Effector memory CD8-positive, alpha-beta T cell (primary cell): ENCODE results near the gene PIH1D1.
"Not testable (repeated sequence)": the region's sequence is repeated elsewhere in the genome, so short reads cannot be mapped to it uniquely, and the experiment has no call there.

Experiments
- ATAC-seq: fragments of 150-1000 bp; cut with Tn5 transposase; replicated peaks from 2 replicates; pipeline ENCODE4 v1.10.0; 2021; ENCODE audit warnings: mild to moderate bottlenecking, moderate library complexity
- DNase-seq, 3 experiments: peaks; one replicate each; pipeline ENCODE4 v3.0.0; 2021
- H3K27ac Mint-ChIP-seq, 2 donors: one replicate each; pipeline ENCODE4 v1.8.0; 2022; ENCODE audit warnings: mild to moderate bottlenecking in 2 of 2, mixed read lengths in 2 of 2, moderate library complexity in 2 of 2
- H3K27me3 Mint-ChIP-seq, 2 donors: one replicate each; pipeline ENCODE4 v1.8.0; 2022; ENCODE audit warnings: mixed read lengths in 2 of 2
- H3K36me3 Mint-ChIP-seq: one replicate; pipeline ENCODE4 v1.8.0; 2022; ENCODE audit warnings: mild to moderate bottlenecking, moderate library complexity, mixed read lengths; ENCODE audit not compliant: insufficient read depth
- H3K4me1 Mint-ChIP-seq, 2 donors: one replicate each; pipeline ENCODE4 v1.8.0; 2022; ENCODE audit warnings: low read depth in 2 of 2, mixed read lengths in 2 of 2
- H3K4me3 Mint-ChIP-seq, 2 donors: one replicate each; pipeline ENCODE4 v1.8.0; 2022; ENCODE audit warnings: mild to moderate bottlenecking in 2 of 2, mixed read lengths in 2 of 2, moderate library complexity in 2 of 2
- H3K9me3 Mint-ChIP-seq, 2 donors: one replicate each; pipeline ENCODE4 v1.8.0; 2022; ENCODE audit warnings: mixed read lengths in 2 of 2

PIH1D1 gene

DNA sequence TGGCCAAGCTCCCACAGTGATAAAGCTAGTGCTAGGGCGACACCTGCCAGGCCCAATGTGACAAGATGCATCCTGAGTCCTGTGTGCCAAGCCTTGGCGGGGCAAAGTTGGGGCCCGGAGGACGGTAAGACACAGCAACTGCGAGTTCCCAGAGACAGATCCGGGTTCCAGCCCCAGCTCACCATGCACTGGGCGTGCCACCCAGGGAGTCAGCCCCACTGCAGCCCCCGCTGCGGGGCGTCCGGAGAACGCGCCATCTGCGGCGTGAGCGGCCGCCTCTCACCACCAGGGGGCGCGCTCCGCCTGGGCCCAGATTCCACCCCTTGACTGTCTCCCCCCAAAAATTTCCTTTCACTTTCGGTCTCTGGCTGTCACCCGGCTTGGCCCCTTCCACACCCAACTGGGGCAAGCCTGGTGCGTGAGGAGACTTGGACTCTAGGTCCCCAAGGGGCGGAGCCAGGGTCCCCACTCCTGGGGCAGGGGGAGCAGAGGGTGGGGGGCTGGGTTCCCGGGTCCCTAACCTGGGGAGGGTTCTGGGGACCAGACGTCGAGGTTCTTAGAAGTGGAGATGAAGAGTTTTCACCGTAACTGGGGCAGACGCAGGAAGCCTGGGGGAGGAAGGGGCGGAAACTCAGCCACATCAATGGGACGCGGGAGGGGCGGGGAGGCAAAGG lies 22.4 kb upstream of the PIH1D1 start, which contains the start of gene FLT3LG:
Gene FLT3LG, plus strand, starts transcription at position 348 of the 674 bp plus-strand sequence. CDS start 425 bp downstream, outside the sequence.
- Mint-ChIP-seq H3K27ac (peak within 1 kb of the TSS; percentile 97 to 98), H3K4me1 (peaks cover 44 to 46% of the 10 kb centered on the region in 2 donors), H3K36me3 (peaks cover 71% of the 10 kb centered on the region)

DNA sequence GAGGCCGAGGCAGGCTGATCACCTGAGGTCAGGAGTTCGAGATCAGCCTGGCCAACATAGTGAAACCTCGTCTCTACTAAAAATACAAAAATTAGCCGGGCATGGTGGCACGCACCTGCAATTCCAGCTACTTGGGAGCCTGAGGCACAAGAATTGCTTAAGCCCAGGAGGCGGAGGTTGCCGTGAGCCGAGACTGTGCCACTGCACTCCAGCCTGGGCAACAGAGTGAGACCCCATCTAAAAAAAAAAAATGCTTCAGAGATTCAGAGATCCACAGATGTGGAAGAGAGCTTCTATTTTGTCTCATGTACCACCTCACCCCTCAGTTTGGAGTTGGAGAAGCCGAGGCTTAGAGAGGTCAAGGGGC lies 21.9 kb upstream of the PIH1D1 start:
- H3K9me3 Mint-ChIP-seq, DNase-seq: not testable (repeated sequence)
- H3K4me1 Mint-ChIP-seq = peaks cover 49 to 51% of the 10 kb centered on the region in 2 donors

More for the DNA sequence above, 22.4 kb upstream of the PIH1D1 start, which contains the start of gene FLT3LG:
- Mint-ChIP-seq H3K4me3 (peak within 1 kb of the TSS; percentile 94 to 96), H3K27me3 (no peaks in the 10 kb centered on the region), H3K9me3 (no peaks in the 10 kb centered on the region)
- DNase-seq (peak; percentile 88 to 89 (median 89)), ATAC-seq (peak; percentile 47)

DNA sequence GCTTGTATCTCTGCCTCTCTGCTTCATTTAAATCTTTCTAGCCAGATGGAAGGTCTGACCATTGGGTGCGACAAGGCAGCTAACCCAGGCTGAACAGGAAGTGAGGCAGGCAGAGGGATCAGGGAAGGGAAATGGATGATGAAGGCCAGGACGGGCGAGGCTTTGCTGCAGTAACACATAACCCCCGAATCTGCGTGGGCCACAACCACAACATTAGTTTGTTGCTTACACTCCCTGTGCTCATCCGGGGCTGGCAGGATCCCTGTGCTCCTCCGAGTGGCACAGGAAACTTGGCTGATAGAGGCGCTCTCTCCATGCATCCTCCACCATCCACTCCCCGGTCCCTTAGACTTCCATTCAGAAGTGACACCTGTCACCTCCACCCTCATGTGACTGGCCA lies 21.3 kb upstream of the PIH1D1 start:
- Mint-ChIP-seq H3K4me1 (peaks cover 50 to 54% of the 10 kb centered on the region in 2 donors), H3K27ac (peak overlapping the region; percentile 97 to 98), H3K27me3 (no peaks in the 10 kb centered on the region), H3K36me3 (peaks cover 66% of the 10 kb centered on the region), H3K9me3 (no peaks in the 10 kb centered on the region), H3K4me3 (peak overlapping the region; percentile 94 to 96)
- DNase-seq (no peak), ATAC-seq (no peak)

More for the DNA sequence above, 21.9 kb upstream of the PIH1D1 start:
- peaks cover 69% of the 10 kb centered on the region for H3K36me3 Mint-ChIP-seq
- H3K4me3 Mint-ChIP-seq = peak overlapping the region; percentile 94 to 96
- not testable (repeated sequence) for ATAC-seq, H3K27me3 Mint-ChIP-seq
- peak overlapping the region; percentile 97 to 98 for H3K27ac Mint-ChIP-seq

GRCh38 chr19:49470615-49470978 lies 19.0 kb upstream of the PIH1D1 start:
- Mint-ChIP-seq H3K4me1 (peaks cover 41 to 43% of the 10 kb centered on the region in 2 donors), H3K27me3 (no peaks in the 10 kb centered on the region)
- no peak for ATAC-seq

GRCh38 chr19:49469828-49470614 lies 18.4 kb upstream of the PIH1D1 start:
- peaks cover 35 to 37% of the 10 kb centered on the region in 2 donors for H3K4me1 Mint-ChIP-seq

More at GRCh38 chr19:49470615-49470978, 19.0 kb upstream of the PIH1D1 start:
- DNase-seq = no peak
- Mint-ChIP-seq H3K27ac (peak overlapping the region; percentile 97 to 100), H3K36me3 (peaks cover 47% of the 10 kb centered on the region), H3K9me3 (no peaks in the 10 kb centered on the region), H3K4me3 (peak overlapping the region; percentile 65 to 73)

GRCh38 chr19:49468746-49469447 lies 17.3 kb upstream of the PIH1D1 start:
- Mint-ChIP-seq H3K36me3 (peaks cover 30% of the 10 kb centered on the region), H3K9me3 (no peaks in the 10 kb centered on the region), H3K4me1 (peaks cover 28 to 31% of the 10 kb centered on the region in 2 donors), H3K27ac (peak overlapping the region; percentile 97 to 100), H3K27me3 (no peaks in the 10 kb centered on the region), H3K4me3 (peak overlapping the region; percentile 84 to 85)
- ATAC-seq (peak; percentile 77), DNase-seq (peak; percentile 86 to 90 (median 88))

More at GRCh38 chr19:49469828-49470614, 18.4 kb upstream of the PIH1D1 start:
- Mint-ChIP-seq H3K27ac (peak overlapping the region; percentile 97 to 100), H3K9me3 (no peaks in the 10 kb centered on the region), H3K4me3 (peak overlapping the region; percentile 65 to 73), H3K36me3 (peaks cover 41% of the 10 kb centered on the region), H3K27me3 (no peaks in the 10 kb centered on the region)
- peak; percentile 59 for ATAC-seq
- DNase-seq = peak; percentile 80 to 85 (median 84)

DNA sequence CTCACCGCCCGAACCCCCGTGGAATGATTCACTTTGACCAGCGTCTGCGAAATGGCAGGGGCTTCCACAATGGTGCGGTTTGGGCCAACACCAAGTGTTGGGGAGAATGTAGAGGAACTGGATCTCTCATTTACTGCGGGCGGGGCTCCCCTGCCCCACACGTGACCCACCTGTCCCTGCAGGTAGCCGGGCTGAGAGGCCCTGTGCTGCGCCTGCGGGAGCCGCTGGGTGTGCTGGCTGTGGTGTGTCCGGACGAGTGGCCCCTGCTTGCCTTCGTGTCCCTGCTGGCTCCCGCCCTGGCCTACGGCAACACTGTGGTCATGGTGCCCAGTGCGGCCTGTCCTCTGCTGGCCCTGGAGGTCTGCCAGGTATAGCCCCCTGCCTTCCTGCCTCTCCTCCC lies 16.6 kb upstream of the PIH1D1 start:
- DNase-seq = no peak
- no peak for ATAC-seq
- H3K4me3 Mint-ChIP-seq = peak overlapping the region; percentile 84 to 85

DNA sequence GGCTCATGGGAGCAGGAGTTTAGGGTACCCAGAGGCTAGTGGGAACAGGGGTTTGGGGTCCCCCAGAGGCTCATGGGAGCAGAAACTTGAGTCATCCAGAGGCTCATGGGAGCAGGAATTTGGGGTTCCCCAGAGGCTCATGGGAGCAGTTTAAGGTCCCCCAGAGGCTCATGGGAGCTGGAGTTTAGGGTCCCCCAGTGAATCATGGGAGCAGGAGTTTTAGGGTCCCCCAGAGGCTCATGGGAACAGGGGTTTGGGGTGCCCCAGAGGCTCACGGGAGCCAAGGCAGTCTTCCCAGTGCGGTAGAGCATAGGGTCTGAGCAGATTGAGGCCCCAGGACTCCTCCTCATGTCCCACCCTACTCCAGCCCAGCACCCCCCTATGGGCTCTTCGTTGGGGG lies 13.8 kb upstream of the PIH1D1 start:
- Mint-ChIP-seq H3K36me3 (peaks cover 26% of the 10 kb centered on the region), H3K27ac (peak overlapping the region in 1 of 2 donors; percentile 81), H3K27me3 (no peaks in the 10 kb centered on the region), H3K9me3 (no peaks in the 10 kb centered on the region), H3K4me3 (no peak overlapping the region), H3K4me1 (peaks cover 13 to 15% of the 10 kb centered on the region in 2 donors)
- no peak for DNase-seq
- no peak for ATAC-seq

More for the DNA sequence above, 16.6 kb upstream of the PIH1D1 start:
- Mint-ChIP-seq H3K27me3 (no peaks in the 10 kb centered on the region), H3K36me3 (peaks cover 27% of the 10 kb centered on the region), H3K4me1 (peaks cover 27% of the 10 kb centered on the region in 2 donors), H3K9me3 (no peaks in the 10 kb centered on the region), H3K27ac (peak overlapping the region; percentile 97 to 100)

GRCh38 chr19:49463960-49464740 lies 12.5 kb upstream of the PIH1D1 start:
- Mint-ChIP-seq H3K4me3 (no peak overlapping the region), H3K27ac (peak overlapping the region; percentile 59 to 81), H3K4me1 (peaks cover 8% of the 10 kb centered on the region in 2 donors), H3K9me3 (no peaks in the 10 kb centered on the region), H3K27me3 (no peaks in the 10 kb centered on the region), H3K36me3 (peaks cover 25% of the 10 kb centered on the region)
- no peak for DNase-seq
- no peak for ATAC-seq

DNA sequence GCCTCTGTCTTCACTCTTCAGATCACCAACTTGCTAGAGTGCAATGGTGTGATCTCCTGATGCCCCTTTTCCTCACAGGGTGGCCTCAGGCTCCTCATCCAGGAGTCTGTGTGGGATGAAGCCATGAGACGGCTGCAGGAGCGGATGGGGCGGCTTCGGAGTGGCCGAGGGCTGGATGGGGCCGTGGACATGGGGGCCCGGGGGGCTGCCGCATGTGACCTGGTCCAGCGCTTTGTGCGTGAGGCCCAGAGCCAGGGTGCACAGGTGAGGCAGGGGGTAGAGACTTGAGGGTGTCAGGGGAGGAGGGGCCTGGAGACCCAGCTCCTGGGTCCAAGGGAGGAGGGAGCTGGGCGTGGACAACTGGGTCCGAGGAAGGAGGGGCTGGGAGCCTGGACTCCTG lies 10.9 kb upstream of the PIH1D1 start:
- peaks cover 26% of the 10 kb centered on the region for H3K36me3 Mint-ChIP-seq
- no peak overlapping the region for H3K4me3 Mint-ChIP-seq
- no peak for DNase-seq
- no peak overlapping the region for H3K27ac Mint-ChIP-seq
- no peaks in the 10 kb centered on the region for H3K27me3 Mint-ChIP-seq
- no peaks in the 10 kb centered on the region for H3K9me3 Mint-ChIP-seq
- no peak for ATAC-seq
- peaks cover 0 to 9% of the 10 kb centered on the region in 2 donors for H3K4me1 Mint-ChIP-seq

- ATAC-seq (no peak), DNase-seq (no peak)
- H3K27me3 Mint-ChIP-seq = no peaks in the 10 kb centered on the region
- no peak overlapping the region for H3K27ac Mint-ChIP-seq
- peaks cover 5 to 11% of the 10 kb centered on the region in 2 donors for H3K4me1 Mint-ChIP-seq
- H3K36me3 Mint-ChIP-seq = peaks cover 26% of the 10 kb centered on the region
- H3K4me3 Mint-ChIP-seq = no peak overlapping the region
- H3K9me3 Mint-ChIP-seq = no peaks in the 10 kb centered on the region
These were observed 10.0 kb upstream of the PIH1D1 start for GRCh38 chr19:49461656-49462055.

- ATAC-seq, H3K4me3 Mint-ChIP-seq, H3K9me3 Mint-ChIP-seq, H3K27me3 Mint-ChIP-seq, DNase-seq: not testable (repeated sequence)
- Mint-ChIP-seq H3K36me3 (peaks cover 22% of the 10 kb centered on the region), H3K4me1 (peaks cover 6 to 11% of the 10 kb centered on the region in 2 donors), H3K27ac (peak overlapping the region in 1 of 2 donors; percentile 38)
These were observed 9.5 kb upstream of the PIH1D1 start for GRCh38 chr19:49461130-49461529.
